ENCODE data around the gene LRRTM2. TPM values are rescaled to one million over a fixed set of nuclear protein-coding genes. Genes with fewer than 3 reads are reported as not detected.
"Not testable (repeated sequence)": the region's sequence is repeated elsewhere in the genome, so short reads cannot be mapped to it uniquely, and the experiment has no call there.

Gene LRRTM2
- total and polyA plus RNA-seq, 2 donors (not counting 3 experiments of a cell fraction or from before 2014, with no cell fraction given): 0.06 to 0.20 TPM

DNA sequence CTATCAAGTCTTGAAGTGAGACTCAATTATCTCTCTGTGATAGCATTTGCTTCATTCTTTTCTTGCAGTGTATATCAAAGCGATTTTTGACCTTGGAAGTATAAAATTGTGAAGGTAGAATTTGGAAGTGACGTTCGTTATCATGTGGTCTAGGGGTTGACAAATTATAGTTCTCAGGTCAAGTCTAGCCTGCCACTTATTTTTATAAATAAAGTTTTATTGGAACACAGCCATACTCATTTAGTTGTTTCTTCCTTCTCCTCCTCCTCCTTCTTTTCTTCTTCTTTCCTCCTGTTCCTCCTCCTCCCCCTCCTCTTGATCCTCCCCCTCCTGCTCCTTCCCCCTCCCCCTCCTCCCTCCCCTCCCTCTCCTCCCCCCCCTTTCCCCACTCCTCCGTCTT is 38.0 kb downstream of the LRRTM2 start:
- H3K27ac ChIP-seq (ENCODE audit: insufficient read depth, low read depth, low read length): no peak overlapping the region
- DNase-seq (ENCODE audit: low read depth, low spot score) (no peak), FAIRE-seq (no peak)
- POLR2A ChIA-PET: interaction anchor here (0.5 kb wide), 1 partner anchor 327 kb away, joined by 6 read pairs; no protein-coding TSS in a partner anchor
- peaks cover 88% of the 10 kb centered on the region for H3K79me2 ChIP-seq (ENCODE audit: control insufficient read depth, insufficient read depth, low read length)
- no peaks in the 10 kb centered on the region for H3K9me1 ChIP-seq (replicated peaks; ENCODE audit: control insufficient read depth, extremely low read depth, insufficient read depth, low read length)
- intact Hi-C loops (cut with micrococcal nuclease) (no loop called here), dilution Hi-C loops (cut with MboI; ENCODE audit: extremely low pct_ligation_motif_present, low sequenced_read_pairs) (no loop called here)
- no peaks in the 10 kb centered on the region for H3K9me3 ChIP-seq (replicated peaks; ENCODE audit: control insufficient read depth, insufficient read depth, low read length)
- no peaks in the 10 kb centered on the region for H3K27me3 ChIP-seq (ENCODE audit: control insufficient read depth in 2 of 2, insufficient read depth in 2 of 2, low read length in 2 of 2)
- no TSS peak for BruUV-seq (replicated peaks)
- H3K4me2 ChIP-seq (ENCODE audit: insufficient read depth, low read length): no peak overlapping the region
- no peak for TF ChIP-seq GATA2 (IDR thresholded peaks at IDR 0.05; ENCODE audit: insufficient read depth, insufficient read length, low read depth, low read length)
- TF ChIP-seq POLR2AphosphoS5 (IDR thresholded peaks at IDR 0.05; ENCODE audit: insufficient read depth, low read depth, low read length): no peak
- no peak for TF ChIP-seq POLR2A (IDR thresholded peaks at IDR 0.05; ENCODE audit: low read depth, low read length)
- no peak for TF ChIP-seq JUN (IDR thresholded peaks at IDR 0.05; ENCODE audit: borderline replicate concordance, insufficient read depth, insufficient read length, low read depth)
- no peak for TF ChIP-seq MAX (IDR thresholded peaks at IDR 0.05; ENCODE audit: insufficient read depth, insufficient read length)
- TF ChIP-seq EZH2 (IDR thresholded peaks at IDR 0.05; ENCODE audit: borderline replicate concordance, low read depth, low read length, severe bottlenecking): no peak
- no peak overlapping the region for H2AFZ ChIP-seq (ENCODE audit: low read depth, low read length)
- peaks cover 2% of the 10 kb centered on the region for H4K20me1 ChIP-seq (replicated peaks; ENCODE audit: control insufficient read depth, extremely low read depth, insufficient read depth, low read length)
- no peaks in the 10 kb centered on the region for H3K4me1 ChIP-seq (ENCODE audit: control insufficient read depth, extremely low read depth, insufficient read depth, low read length)
- no peaks in the 10 kb centered on the region for H3K36me3 ChIP-seq (ENCODE audit: control insufficient read depth in 2 of 2, extremely low read depth in 1 of 2, insufficient read depth in 2 of 2, low read length in 2 of 2)
- CTCF ChIA-PET: no interaction called here
- no peak overlapping the region for H3K9ac ChIP-seq (replicated peaks; ENCODE audit: extremely low read depth, insufficient read depth, low read length)
- no peak overlapping the region for H3K4me3 ChIP-seq (replicated peaks in 1 of 3; ENCODE audit: insufficient read depth in 1 of 3, low read depth in 1 of 3, low read length in 3 of 3)

DNA sequence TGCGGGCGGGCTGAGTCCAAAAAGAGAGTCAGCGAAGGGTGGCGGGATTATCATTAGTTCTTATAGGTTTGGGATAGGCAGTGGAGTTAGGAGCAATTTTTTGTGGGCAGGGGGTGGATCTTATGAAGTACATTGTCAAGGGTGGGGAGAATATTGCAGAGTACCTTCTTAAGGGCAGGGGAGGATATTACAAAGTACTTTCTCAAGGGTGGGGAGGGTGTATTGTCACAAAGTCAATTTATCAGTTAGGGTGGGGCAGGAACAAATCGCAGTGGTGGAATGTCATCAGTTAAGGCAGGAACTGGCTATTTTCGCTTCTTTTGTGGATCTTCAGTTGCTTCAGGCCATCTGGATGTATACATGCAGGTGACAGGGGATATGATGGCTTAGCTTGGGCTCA is 40.3 kb downstream of the LRRTM2 start:
- H3K9me1 ChIP-seq (replicated peaks; ENCODE audit: control insufficient read depth, extremely low read depth, insufficient read depth, low read length); H3K4me2 ChIP-seq (ENCODE audit: insufficient read depth, low read length); H3K4me3 ChIP-seq (replicated peaks in 1 of 3; ENCODE audit: insufficient read depth in 1 of 3, low read depth in 1 of 3, low read length in 3 of 3); dilution Hi-C loops (cut with MboI; ENCODE audit: extremely low pct_ligation_motif_present, low sequenced_read_pairs); H4K20me1 ChIP-seq (replicated peaks; ENCODE audit: control insufficient read depth, extremely low read depth, insufficient read depth, low read length); intact Hi-C loops (cut with micrococcal nuclease); POLR2A ChIA-PET; H2AFZ ChIP-seq (ENCODE audit: low read depth, low read length); H3K36me3 ChIP-seq (ENCODE audit: control insufficient read depth in 2 of 2, extremely low read depth in 1 of 2, insufficient read depth in 2 of 2, low read length in 2 of 2); H3K4me1 ChIP-seq (ENCODE audit: control insufficient read depth, extremely low read depth, insufficient read depth, low read length); H3K9ac ChIP-seq (replicated peaks; ENCODE audit: extremely low read depth, insufficient read depth, low read length); DNase-seq (ENCODE audit: low read depth, low spot score); H3K27ac ChIP-seq (ENCODE audit: insufficient read depth, low read depth, low read length); BruUV-seq (replicated peaks); FAIRE-seq; H3K9me3 ChIP-seq (replicated peaks; ENCODE audit: control insufficient read depth, insufficient read depth, low read length); H3K27me3 ChIP-seq (ENCODE audit: control insufficient read depth in 2 of 2, insufficient read depth in 2 of 2, low read length in 2 of 2): not testable (repeated sequence)
- CTCF ChIA-PET: interaction anchor here (1.0 to 2.2 kb wide), 5 partner anchors 10 to 45 kb away, joined by 3 to 15 read pairs (median 4); no protein-coding TSS in a partner anchor
- H3K79me2 ChIP-seq (ENCODE audit: control insufficient read depth, insufficient read depth, low read length): peaks cover 86% of the 10 kb centered on the region

Data from endothelial cell of umbilical vein (primary cell).